ENCODE measurements around the gene PTS.

- no peak for TF ChIP-seq NR2C2 (CRISPR knock-in tag; IDR thresholded peaks at IDR 0.05)
- no peak for TF ChIP-seq NR2C2 (tag; IDR thresholded peaks at IDR 0.05)
- TF ChIP-seq CTCF (IDR thresholded peaks at IDR 0.05 in 2 of 3, conservative IDR thresholded peaks at IDR 0.05 in 1 of 3; ENCODE audit: insufficient read depth in 2 of 3, low read depth in 1 of 3, low read length in 3 of 3): no peak
- TF ChIP-seq IRF1 (CRISPR knock-in tag; IDR thresholded peaks at IDR 0.05; ENCODE audit: borderline replicate concordance): no peak
- no peak for TF ChIP-seq JUND (IDR thresholded peaks at IDR 0.05; ENCODE audit: borderline replicate concordance, low read depth, low read length)
- TF ChIP-seq JUND (tag; IDR thresholded peaks at IDR 0.05; ENCODE audit: borderline replicate concordance, low read depth, low read length): peak; percentile 14; the same call in 1 of the 3 replicates
- TF ChIP-seq POLR2A (conservative IDR thresholded peaks at IDR 0.05): no peak
- TF ChIP-seq NFYB (IDR thresholded peaks at IDR 0.05; ENCODE audit: extremely low read depth, insufficient read length): no peak
- TF ChIP-seq NFIX (CRISPR knock-in tag; IDR thresholded peaks at IDR 0.05; ENCODE audit: low read depth): no peak
- TF ChIP-seq THRA (IDR thresholded peaks at IDR 0.05): no peak
- no peak for TF ChIP-seq TAF1 (IDR thresholded peaks at IDR 0.05; ENCODE audit: control insufficient read depth, extremely low read depth, insufficient read depth, low read length, severe bottlenecking)
- TF ChIP-seq EZH2 (IDR thresholded peaks at IDR 0.05; ENCODE audit: borderline replicate concordance, low read depth, low read length): no peak
- no peak for TF ChIP-seq ZNF274 (IDR thresholded peaks at IDR 0.05; ENCODE audit: borderline replicate concordance, low read depth, low read length)
- no peak for TF ChIP-seq RFX7 (CRISPR knock-in tag; IDR thresholded peaks at IDR 0.05)
- TF ChIP-seq TEAD1 (CRISPR knock-in tag; IDR thresholded peaks at IDR 0.05): no peak
- no peak for TF ChIP-seq ZNF311 (CRISPR knock-in tag; IDR thresholded peaks at IDR 0.05)
Measured at GRCh38 chr11:112247201-112247600, 21.0 kb downstream of the PTS start.

Measured in K562 (cell line).